K562 (cell line): ENCODE measurements around the gene UBASH3B. TPM values are rescaled to one million over a fixed set of nuclear protein-coding genes. Genes with fewer than 3 reads are reported as not detected.

Experiments
- ATAC-seq: fragments of 200-7000 bp; cut with Tn5 transposase; 3 replicates; pipeline ENCODE4 v1.9.1; 2020; ENCODE audit warnings: moderate library complexity
- BruUV-seq: library from RNA; stranded (reverse); fragments of 400-500 nt; replicated peaks from 2 replicates; lab custom pipeline; 2021; lab: Mats Ljungman, UMichigan
- CTCF ChIA-PET: fragments of 300-600 bp; formaldehyde crosslinking; extraction: SDS; loops from one replicate; lab custom pipeline; 2021; ENCODE audit warnings: low intra/inter-chr PET ratio; lab: Yijun Ruan, JAX
- POLR2A ChIA-PET: fragments of 300-600, 350-650 bp; sonication (Branson Sonifier 250); formaldehyde crosslinking; extraction: SDS; loops from one replicate; lab custom pipeline; 2021; ENCODE audit warnings: antibody characterized with exemption, inconsistent platforms; lab: Yijun Ruan, JAX
- DNase-seq, 4 experiments: peaks; one replicate each; pipeline versions ENCODE4 v3.0.0 to v3.0.0-alpha.2; 2011 to 2018; ENCODE audit warnings: low spot score in 3 of 4, mixed read lengths in 3 of 4; ENCODE audit errors: extremely low read depth in 1 of 4
- FAIRE-seq: peaks from 2 replicates; lab custom pipeline; 2011; peaks lifted over from hg19 to GRCh38; lab: Jason Lieb, UNC
- H2AFZ ChIP-seq: 2 replicates; pipeline ENCODE4 v1.6.0; 2011; ENCODE audit warnings: low read depth, low read length, control low read depth, inconsistent platforms
- H3K27ac ChIP-seq: fragments of 200-600 bp; 3 replicates; pipeline ENCODE4 v1.8.0; 2011; ENCODE audit warnings: low read depth, mild to moderate bottlenecking, control low read depth, inconsistent platforms, low read length, moderate library complexity, mixed read lengths; ENCODE audit errors: extremely low read depth
- H3K27me3 ChIP-seq, 2 experiments: fragments of 300-600 bp in 1 of 2; 2 replicates in 1 of 2; 3 replicates in 1 of 2; pipeline versions ENCODE4 v1.6.0 to v1.8.0; 2011; ENCODE audit warnings: inconsistent platforms in 2 of 2, low read length in 2 of 2, mild to moderate bottlenecking in 1 of 2, mixed read lengths in 1 of 2, moderate library complexity in 1 of 2; ENCODE audit not compliant: control insufficient read depth in 2 of 2, insufficient read depth in 2 of 2
- H3K36me3 ChIP-seq: fragments of 300-600 bp; 3 replicates; pipeline ENCODE4 v1.8.0; 2011; ENCODE audit warnings: mild to moderate bottlenecking, low read length, inconsistent platforms; ENCODE audit not compliant: control insufficient read depth, insufficient read depth
- H3K4me1 ChIP-seq, 2 experiments: fragments of 200-600 bp in 1 of 2; replicated peaks in 1 of 2; 2 replicates in 1 of 2; 3 replicates in 1 of 2; pipeline versions ENCODE4 v1.5.1 to v1.8.0; 2011; ENCODE audit warnings: inconsistent platforms in 2 of 2, low read length in 2 of 2, mild to moderate bottlenecking in 1 of 2, mixed read lengths in 1 of 2, moderate library complexity in 1 of 2; ENCODE audit not compliant: control insufficient read depth in 2 of 2, insufficient read depth in 2 of 2
- H3K4me2 ChIP-seq: 2 replicates; pipeline ENCODE4 v1.6.1; 2011; ENCODE audit warnings: low read length, control low read depth, inconsistent platforms, mixed read lengths; ENCODE audit not compliant: insufficient read depth
- H3K4me3 ChIP-seq: fragments of 200-600 bp; sonication (generic), shearing (Covaris generic); 2 replicates; pipeline ENCODE4 v1.5.1; 2016; ENCODE audit warnings: control low read depth, inconsistent platforms
- H3K79me2 ChIP-seq: fragments of 200-600 bp; 3 replicates; pipeline ENCODE4 v1.8.0; 2011; ENCODE audit warnings: low read length, inconsistent platforms; ENCODE audit not compliant: control insufficient read depth, insufficient read depth
- H3K9ac ChIP-seq, 2 experiments: 2 replicates each; pipeline versions ENCODE4 v1.6.0 to v1.6.1; 2011; ENCODE audit warnings: low read depth in 2 of 2, low read length in 2 of 2, control low read depth in 1 of 2, inconsistent platforms in 1 of 2, mild to moderate bottlenecking in 1 of 2, mixed read lengths in 1 of 2; ENCODE audit not compliant: insufficient read depth in 1 of 2
- H3K9me1 ChIP-seq: one replicate; pipeline ENCODE4 v1.6.0; 2011; ENCODE audit warnings: inconsistent platforms, mild to moderate bottlenecking, low read length, moderate library complexity; ENCODE audit not compliant: control insufficient read depth, insufficient read depth
- H3K9me3 ChIP-seq: replicated peaks from 2 replicates; pipeline ENCODE4 v1.5.1; 2011; ENCODE audit warnings: low read depth, low read length, inconsistent platforms; ENCODE audit not compliant: control insufficient read depth, insufficient read depth
- H4K20me1 ChIP-seq: replicated peaks from 2 replicates; pipeline ENCODE4 v1.6.1; 2011; ENCODE audit warnings: low read length, inconsistent platforms, mixed read lengths; ENCODE audit not compliant: control insufficient read depth, insufficient read depth
- ARID4B ChIP-seq: sonication (generic); formaldehyde crosslinking; IDR thresholded peaks from 2 replicates; pipeline ENCODE4 v1.8.0; 2022; ENCODE audit warnings: mild to moderate bottlenecking, missing genetic modification reagents
- HDAC1 ChIP-seq, 2 experiments: fragments of 450-650 bp; IDR thresholded peaks; 2 replicates each; pipeline ENCODE4 v1.6.1; 2016 to 2017; ENCODE audit warnings: inconsistent platforms in 1 of 2, mild to moderate bottlenecking in 1 of 2, moderate library complexity in 1 of 2
- HIVEP1 ChIP-seq: fragments of 250-450 bp; sonication (Bioruptor Pico); IDR thresholded peaks from 2 replicates; pipeline ENCODE4 v1.4.0; 2020; ENCODE audit warnings: mild to moderate bottlenecking
- PHF20 ChIP-seq: fragments of 450-650 bp; IDR thresholded peaks from 2 replicates; pipeline ENCODE4 v1.6.1; 2018; ENCODE audit not compliant: partially characterized antibody
- PHF21A ChIP-seq: fragments of 450-650 bp; IDR thresholded peaks from 2 replicates; pipeline ENCODE4 v1.6.1; 2017; ENCODE audit warnings: low read depth, borderline replicate concordance
- SIX5 ChIP-seq, 2 experiments: IDR thresholded peaks; 2 replicates each; pipeline ENCODE4 v1.6.1; 2011; ENCODE audit warnings: low read length in 2 of 2, borderline replicate concordance in 1 of 2, low read depth in 1 of 2, mild to moderate bottlenecking in 1 of 2, moderate library complexity in 1 of 2; ENCODE audit not compliant: insufficient read depth in 1 of 2
- SMARCA4 ChIP-seq: fragments of 450-650 bp; IDR thresholded peaks from 2 replicates; pipeline ENCODE4 v1.6.1; 2016
- SNIP1 ChIP-seq: fragments of 450-650 bp; IDR thresholded peaks from 2 replicates; pipeline ENCODE4 v1.7.1; 2017; ENCODE audit warnings: low read depth, mild to moderate bottlenecking
- THRAP3 ChIP-seq: fragments of 450-650 bp; IDR thresholded peaks from 2 replicates; pipeline ENCODE4 v1.6.1; 2016; ENCODE audit warnings: mild to moderate bottlenecking, inconsistent platforms, borderline replicate concordance
- XRCC5 ChIP-seq: fragments of 200-400 bp; formaldehyde crosslinking; IDR thresholded peaks from 2 replicates; pipeline ENCODE4 v1.6.1; 2017; ENCODE audit warnings: low read depth, mild to moderate bottlenecking, low read length
- ZBTB33 ChIP-seq: sonication (generic); formaldehyde crosslinking; IDR thresholded peaks from 2 replicates; pipeline ENCODE4 v1.8.1; 2023; ENCODE audit warnings: mild to moderate bottlenecking, missing genetic modification reagents
- ZBTB34 ChIP-seq: fragments of 250-450 bp; sonication (Bioruptor Pico); IDR thresholded peaks from 2 replicates; pipeline ENCODE4 v1.8.0; 2021; ENCODE audit warnings: mild to moderate bottlenecking, moderate library complexity
- ZFP30 ChIP-seq: fragments of 250-450 bp; sonication (Bioruptor Pico); IDR thresholded peaks from 2 replicates; pipeline ENCODE4 v1.8.0; 2022; ENCODE audit warnings: moderate library complexity, mild to moderate bottlenecking, inconsistent platforms, borderline replicate concordance
- WGBS: fragments of 100-300 bp; shearing (Covaris generic); methylation state at CpG from one replicate; pipeline ENCODE4 v1.1.6; 2016; ENCODE audit warnings: low coverage, mixed read lengths; ENCODE audit not compliant: insufficient coverage; ENCODE audit errors: missing lambda C conversion rate; 5-methylcytosine and 5-hydroxymethylcytosine counted together
- in situ Hi-C: fragments of 300-500 bp; cut with MboI; formaldehyde crosslinking; loops from 4 replicates; pipeline ENCODE4 v1.15.0; 2018; ENCODE audit warnings: inconsistent platforms, mixed read lengths
- intact Hi-C: fragments of 100-400 bp; cut with micrococcal nuclease; formaldehyde crosslinking; loops from 2 replicates; pipeline ENCODE4 v1.14.2; 2022
- polyA plus RNA-seq, 8 experiments: library from polyadenylated mRNA; depleted of rRNA in 4 of 8; stranded (reverse) in 5 of 8; unstranded in 3 of 8; fragments of >200 nt; fragmentation: Nextera tagmentation in 2 of 8; fragmentation: Illumina TruSeq in 1 of 8; extraction: Ambion mirVana in 2 of 8; extraction: Trizol in 1 of 8; gene quantifications; 2 replicates each; pipeline versions ENCODE4 v1.2.1 to v1.2.3, GENCODE V29; 2011 to 2014; ENCODE audit warnings: inconsistent platforms in 1 of 8, missing spikeins in 1 of 8
- total RNA-seq, 7 experiments: library from RNA; depleted of rRNA in 6 of 7; stranded (reverse); fragments of >200 nt in 6 of 7; fragmentation: Illumina TruSeq in 2 of 7; extraction: Trizol in 2 of 7; gene quantifications; 2 replicates each; pipeline versions ENCODE4 v1.2.1 to v1.2.3, GENCODE V29; 2011 to 2021; ENCODE audit warnings: low replicate concordance in 1 of 7

Gene UBASH3B
- total and polyA plus RNA-seq, 9 of the 15 experiments (the other 6 are each of a cell fraction or from before 2014, with no cell fraction given): 0.01 to 0.31 (median 0.08) TPM; not detected in 2

- Histone ChIP-seq H2AFZ (no peak overlapping the region), H3K9me1 (no peaks in the 10 kb centered on the region), H3K4me2 (no peak overlapping the region), H3K9me3 (no peaks in the 10 kb centered on the region), H3K36me3 (no peaks in the 10 kb centered on the region), H3K9ac (no peak overlapping the region), H3K79me2 (no peaks in the 10 kb centered on the region), H3K27ac (no peak overlapping the region), H3K4me3 (no peak overlapping the region), H4K20me1 (no peaks in the 10 kb centered on the region), H3K27me3 (no peaks in the 10 kb centered on the region), H3K4me1 (no peaks in the 10 kb centered on the region)
- BruUV-seq: no TSS peak
- intact Hi-C loops (no loop called here), in situ Hi-C loops (no loop called here)
- POLR2A ChIA-PET: interaction anchor here (1.5 kb wide), 1 partner anchor 9 kb away, joined by 6 read pairs; no protein-coding TSS in a partner anchor
- no peak for ATAC-seq
- FAIRE-seq: no peak
- DNase-seq: no peak
- CTCF ChIA-PET: no interaction called here
- no peak for TF ChIP-seq SIX5 (IDR thresholded peaks at IDR 0.05; ENCODE audit: borderline replicate concordance in 1 of 2, insufficient read depth in 1 of 2, low read depth in 1 of 2, low read length in 2 of 2)
- TF ChIP-seq ZFP30 (CRISPR knock-in tag): no peak
- no peak for TF ChIP-seq SMARCA4
- TF ChIP-seq HDAC1 (IDR thresholded peaks at IDR 0.05): no peak
- no peak for TF ChIP-seq ZBTB33 (CRISPR knock-in tag)
- no peak for TF ChIP-seq XRCC5
- no peak for TF ChIP-seq ZBTB34
- TF ChIP-seq SNIP1: no peak
- TF ChIP-seq ARID4B (CRISPR knock-in tag): no peak
- TF ChIP-seq HIVEP1: no peak
- TF ChIP-seq PHF20: no peak
- TF ChIP-seq PHF21A: no peak
- no peak for TF ChIP-seq THRAP3
- 2% methylated on average over 3 of the region's 3 CpGs for WGBS
Observed at GRCh38 chr11:122619757-122620156, 35.8 kb upstream of the UBASH3B start.
